ENCODE measurements around the gene VPS35L. TPM values are rescaled to one million over a fixed set of nuclear protein-coding genes. Genes with fewer than 3 reads are reported as not detected.
A peak's percentile ranks its signal among the peaks of the same experiment; 100 is the strongest.

Gene VPS35L
- polyA plus RNA-seq, 1 donor: 53.2 TPM

- DNase-seq: peak; percentile 90
- no CpG with 5 or more reads among the region's 88 CpGs for WGBS (ENCODE audit: insufficient coverage, low lambda C conversion rate)
- peak within 1 kb of the TSS; percentile 75 for H3K4me3 ChIP-seq (ENCODE audit: low read length)
- no peaks in the 10 kb centered on the region for H3K27me3 ChIP-seq (ENCODE audit: control insufficient read depth, insufficient read depth, low read length)
- no peaks in the 10 kb centered on the region for H3K9me3 ChIP-seq (ENCODE audit: control insufficient read depth, low read depth, low read length)
- peaks cover 11% of the 10 kb centered on the region for H3K4me1 ChIP-seq (ENCODE audit: control insufficient read depth, insufficient read depth, low read length)
- peaks cover 17% of the 10 kb centered on the region for H3K36me3 ChIP-seq (ENCODE audit: control insufficient read depth, insufficient read depth, low read length)
- peak within 1 kb of the TSS; percentile 46 for H3K27ac ChIP-seq (ENCODE audit: low read length)
Observed at GRCh38 chr16:19717741-19718623, 162.5 kb downstream of the VPS35L start, which contains the start of the genes IQCK and KNOP1. Gene IQCK, plus strand, starts transcription at chr16:19718271. Its CDS starts 36 bp downstream, at chr16:19718307. Gene KNOP1, minus strand, starts transcription at chr16:19718227. Its CDS starts 3,192 bp downstream, at chr16:19715035.

GRCh38 chr16:19718624-19718965 lies 163.1 kb downstream of the VPS35L start:
- Histone ChIP-seq H3K4me3 (ENCODE audit: low read length) (peak overlapping the region; percentile 75), H3K36me3 (ENCODE audit: control insufficient read depth, insufficient read depth, low read length) (peaks cover 13% of the 10 kb centered on the region), H3K9me3 (ENCODE audit: control insufficient read depth, low read depth, low read length) (no peaks in the 10 kb centered on the region), H3K27me3 (ENCODE audit: control insufficient read depth, insufficient read depth, low read length) (no peaks in the 10 kb centered on the region), H3K4me1 (ENCODE audit: control insufficient read depth, insufficient read depth, low read length) (peaks cover 11% of the 10 kb centered on the region), H3K27ac (ENCODE audit: low read length) (no peak overlapping the region)
- WGBS (ENCODE audit: insufficient coverage, low lambda C conversion rate): no CpG with 5 or more reads among the region's 21 CpGs
- no peak for DNase-seq

GRCh38 chr16:19722269-19722952 lies 166.9 kb downstream of the VPS35L start:
- peaks cover 6% of the 10 kb centered on the region for H3K4me1 ChIP-seq (ENCODE audit: control insufficient read depth, insufficient read depth, low read length)
- H3K4me3 ChIP-seq (ENCODE audit: low read length): no peak overlapping the region
- no peaks in the 10 kb centered on the region for H3K9me3 ChIP-seq (ENCODE audit: control insufficient read depth, low read depth, low read length)
- no peak overlapping the region for H3K27ac ChIP-seq (ENCODE audit: low read length)
- no peak for DNase-seq
- WGBS (ENCODE audit: insufficient coverage, low lambda C conversion rate): 91% methylated on average over 6 of the region's 11 CpGs
- H3K27me3 ChIP-seq (ENCODE audit: control insufficient read depth, insufficient read depth, low read length): no peaks in the 10 kb centered on the region
- H3K36me3 ChIP-seq (ENCODE audit: control insufficient read depth, insufficient read depth, low read length): no peaks in the 10 kb centered on the region

GRCh38 chr16:19722981-19723380 lies 167.5 kb downstream of the VPS35L start:
- Histone ChIP-seq H3K27ac (ENCODE audit: low read length) (no peak overlapping the region), H3K36me3 (ENCODE audit: control insufficient read depth, insufficient read depth, low read length) (no peaks in the 10 kb centered on the region), H3K9me3 (ENCODE audit: control insufficient read depth, low read depth, low read length) (no peaks in the 10 kb centered on the region), H3K4me3 (ENCODE audit: low read length) (no peak overlapping the region), H3K27me3 (ENCODE audit: control insufficient read depth, insufficient read depth, low read length) (no peaks in the 10 kb centered on the region), H3K4me1 (ENCODE audit: control insufficient read depth, insufficient read depth, low read length) (peaks cover 6% of the 10 kb centered on the region)
- DNase-seq: no peak
- WGBS (ENCODE audit: insufficient coverage, low lambda C conversion rate): 83% methylated on average over 1 of the region's 7 CpGs

GRCh38 chr16:19728636-19728965 lies 173.1 kb downstream of the VPS35L start:
- no peaks in the 10 kb centered on the region for H3K9me3 ChIP-seq (ENCODE audit: control insufficient read depth, low read depth, low read length)
- H3K4me1 ChIP-seq (ENCODE audit: control insufficient read depth, insufficient read depth, low read length): no peaks in the 10 kb centered on the region
- no peak overlapping the region for H3K4me3 ChIP-seq (ENCODE audit: low read length)
- no peak overlapping the region for H3K27ac ChIP-seq (ENCODE audit: low read length)
- no peaks in the 10 kb centered on the region for H3K27me3 ChIP-seq (ENCODE audit: control insufficient read depth, insufficient read depth, low read length)
- no peak for DNase-seq
- 100% methylated on average over 1 of the region's 3 CpGs for WGBS (ENCODE audit: insufficient coverage, low lambda C conversion rate)
- H3K36me3 ChIP-seq (ENCODE audit: control insufficient read depth, insufficient read depth, low read length): peaks cover 6% of the 10 kb centered on the region

GRCh38 chr16:19733551-19733950 lies 178.0 kb downstream of the VPS35L start:
- no peak for DNase-seq
- H3K4me3 ChIP-seq (ENCODE audit: low read length): no peak overlapping the region
- no peaks in the 10 kb centered on the region for H3K27me3 ChIP-seq (ENCODE audit: control insufficient read depth, insufficient read depth, low read length)
- H3K36me3 ChIP-seq (ENCODE audit: control insufficient read depth, insufficient read depth, low read length): peaks cover 26% of the 10 kb centered on the region
- H3K4me1 ChIP-seq (ENCODE audit: control insufficient read depth, insufficient read depth, low read length): no peaks in the 10 kb centered on the region
- H3K9me3 ChIP-seq (ENCODE audit: control insufficient read depth, low read depth, low read length): no peaks in the 10 kb centered on the region
- WGBS (ENCODE audit: insufficient coverage, low lambda C conversion rate): 80% methylated on average over 2 of the region's 6 CpGs
- no peak overlapping the region for H3K27ac ChIP-seq (ENCODE audit: low read length)

GRCh38 chr16:19735074-19735867 lies 179.8 kb downstream of the VPS35L start:
- Histone ChIP-seq H3K9me3 (ENCODE audit: control insufficient read depth, low read depth, low read length) (no peaks in the 10 kb centered on the region), H3K4me3 (ENCODE audit: low read length) (no peak overlapping the region), H3K4me1 (ENCODE audit: control insufficient read depth, insufficient read depth, low read length) (no peaks in the 10 kb centered on the region), H3K27me3 (ENCODE audit: control insufficient read depth, insufficient read depth, low read length) (no peaks in the 10 kb centered on the region), H3K36me3 (ENCODE audit: control insufficient read depth, insufficient read depth, low read length) (peaks cover 29% of the 10 kb centered on the region), H3K27ac (ENCODE audit: low read length) (no peak overlapping the region)
- WGBS (ENCODE audit: insufficient coverage, low lambda C conversion rate): 75% methylated on average over 2 of the region's 9 CpGs
- no peak for DNase-seq

GRCh38 chr16:19737306-19738038 lies 182.0 kb downstream of the VPS35L start:
- no peaks in the 10 kb centered on the region for H3K9me3 ChIP-seq (ENCODE audit: control insufficient read depth, low read depth, low read length)
- no peaks in the 10 kb centered on the region for H3K4me1 ChIP-seq (ENCODE audit: control insufficient read depth, insufficient read depth, low read length)
- no CpG with 5 or more reads among the region's 12 CpGs for WGBS (ENCODE audit: insufficient coverage, low lambda C conversion rate)

GRCh38 chr16:19741354-19741753 lies 185.9 kb downstream of the VPS35L start:
- peaks cover 9% of the 10 kb centered on the region for H3K36me3 ChIP-seq (ENCODE audit: control insufficient read depth, insufficient read depth, low read length)
- H3K4me3 ChIP-seq (ENCODE audit: low read length): no peak overlapping the region
- no peaks in the 10 kb centered on the region for H3K9me3 ChIP-seq (ENCODE audit: control insufficient read depth, low read depth, low read length)
- no CpG with 5 or more reads among the region's 1 CpG for WGBS (ENCODE audit: insufficient coverage, low lambda C conversion rate)
- H3K27me3 ChIP-seq (ENCODE audit: control insufficient read depth, insufficient read depth, low read length): no peaks in the 10 kb centered on the region
- DNase-seq: no peak
- H3K4me1 ChIP-seq (ENCODE audit: control insufficient read depth, insufficient read depth, low read length): peaks cover 31% of the 10 kb centered on the region
- H3K27ac ChIP-seq (ENCODE audit: low read length): no peak overlapping the region

More at GRCh38 chr16:19737306-19738038, 182.0 kb downstream of the VPS35L start:
- no peak for DNase-seq
- H3K4me3 ChIP-seq (ENCODE audit: low read length): no peak overlapping the region
- no peak overlapping the region for H3K27ac ChIP-seq (ENCODE audit: low read length)
- no peaks in the 10 kb centered on the region for H3K27me3 ChIP-seq (ENCODE audit: control insufficient read depth, insufficient read depth, low read length)
- peaks cover 29% of the 10 kb centered on the region for H3K36me3 ChIP-seq (ENCODE audit: control insufficient read depth, insufficient read depth, low read length)

- Histone ChIP-seq H3K27ac (ENCODE audit: low read length) (peak overlapping the region; percentile 80), H3K27me3 (ENCODE audit: control insufficient read depth, insufficient read depth, low read length) (no peaks in the 10 kb centered on the region), H3K9me3 (ENCODE audit: control insufficient read depth, low read depth, low read length) (no peaks in the 10 kb centered on the region), H3K36me3 (ENCODE audit: control insufficient read depth, insufficient read depth, low read length) (peaks cover 3% of the 10 kb centered on the region), H3K4me3 (ENCODE audit: low read length) (no peak overlapping the region), H3K4me1 (ENCODE audit: control insufficient read depth, insufficient read depth, low read length) (peaks cover 31% of the 10 kb centered on the region)
- no peak for DNase-seq
Observed at GRCh38 chr16:19743816-19744159, 188.3 kb downstream of the VPS35L start.

Data from large intestine (tissue), 3 donors.